HepG2 (cell line): ENCODE data around the gene PANK4. TPM values are rescaled to one million over a fixed set of nuclear protein-coding genes. Genes with fewer than 3 reads are reported as not detected.

Experiments
- ELF4 ChIP-seq: sonication (generic); formaldehyde crosslinking; IDR thresholded peaks from 2 replicates; pipeline ENCODE4 v1.5.0; 2020; ENCODE audit warnings: missing genetic modification reagents, mild to moderate bottlenecking, moderate library complexity, borderline replicate concordance
- HOXA3 ChIP-seq: sonication (generic); formaldehyde crosslinking; IDR thresholded peaks from 2 replicates; pipeline ENCODE4 v1.5.0; 2020; ENCODE audit warnings: missing genetic modification reagents
- IRX3 ChIP-seq: sonication (generic); formaldehyde crosslinking; IDR thresholded peaks from 2 replicates; pipeline ENCODE4 v1.8.1; 2023; ENCODE audit warnings: mild to moderate bottlenecking, low read depth, missing genetic modification reagents, borderline replicate concordance
- JUNB ChIP-seq: sonication (generic); formaldehyde crosslinking; IDR thresholded peaks from 2 replicates; pipeline ENCODE4 v1.8.0; 2022; ENCODE audit warnings: missing genetic modification reagents, mild to moderate bottlenecking, borderline replicate concordance
- KAT8 ChIP-seq: IDR thresholded peaks from 2 replicates; pipeline ENCODE4 v1.6.1; 2016; ENCODE audit warnings: missing genetic modification reagents, missing compliant biosample characterization
- KLF12 ChIP-seq: sonication (generic); formaldehyde crosslinking; IDR thresholded peaks from 2 replicates; pipeline ENCODE4 v1.4.0; 2020; ENCODE audit warnings: missing genetic modification reagents, borderline replicate concordance
- NFIC ChIP-seq: IDR thresholded peaks from 2 replicates; pipeline ENCODE4 v1.6.1; 2012; ENCODE audit warnings: mild to moderate bottlenecking, low read length, inconsistent platforms
- NR1H2 ChIP-seq: sonication (generic); formaldehyde crosslinking; IDR thresholded peaks from 2 replicates; pipeline ENCODE4 v1.8.1; 2022; ENCODE audit warnings: low read depth, missing genetic modification reagents, borderline replicate concordance
- NR2F1 ChIP-seq, 2 experiments: fragments of 450-650 bp in 1 of 2; formaldehyde crosslinking in 1 of 2; IDR thresholded peaks; 2 replicates each; pipeline versions ENCODE4 v1.5.0 to v1.6.1; 2016 to 2020; ENCODE audit warnings: mild to moderate bottlenecking in 1 of 2, missing compliant biosample characterization in 1 of 2, missing genetic modification reagents in 1 of 2, moderate library complexity in 1 of 2
- PITX1 ChIP-seq: sonication (generic); formaldehyde crosslinking; IDR thresholded peaks from 2 replicates; pipeline ENCODE4 v1.5.1; 2020; ENCODE audit warnings: mild to moderate bottlenecking, missing genetic modification reagents
- RXRA ChIP-seq: sonication (generic); formaldehyde crosslinking; IDR thresholded peaks from 2 replicates; pipeline ENCODE4 v1.5.1; 2020; ENCODE audit warnings: missing genetic modification reagents
- SKIL ChIP-seq: sonication (generic); formaldehyde crosslinking; IDR thresholded peaks from 2 replicates; pipeline ENCODE4 v1.8.0; 2022; ENCODE audit warnings: missing genetic modification reagents, mild to moderate bottlenecking, moderate library complexity, borderline replicate concordance
- TCF7L2 ChIP-seq: IDR thresholded peaks from 2 replicates; pipeline ENCODE4 v1.6.1; 2011; ENCODE audit warnings: mild to moderate bottlenecking, low read depth, low read length, moderate library complexity
- YEATS2 ChIP-seq: sonication (generic); formaldehyde crosslinking; IDR thresholded peaks from 2 replicates; pipeline ENCODE4 v1.4.0; 2020; ENCODE audit warnings: missing genetic modification reagents, borderline replicate concordance
- ZBTB3 ChIP-seq: sonication (generic); formaldehyde crosslinking; IDR thresholded peaks from 2 replicates; pipeline ENCODE4 v1.4.0; 2020; ENCODE audit warnings: low read depth, mild to moderate bottlenecking, moderate library complexity, missing genetic modification reagents, borderline replicate concordance
- ZBTB37 ChIP-seq: sonication (generic); formaldehyde crosslinking; IDR thresholded peaks from 2 replicates; pipeline ENCODE4 v1.4.0; 2020; ENCODE audit warnings: mild to moderate bottlenecking, missing genetic modification reagents
- ZFP41 ChIP-seq: sonication (generic); formaldehyde crosslinking; IDR thresholded peaks from 2 replicates; pipeline ENCODE4 v1.4.0; 2020; ENCODE audit warnings: mild to moderate bottlenecking, missing genetic modification reagents, borderline replicate concordance
- ZNF292 ChIP-seq: sonication (generic); formaldehyde crosslinking; IDR thresholded peaks from 2 replicates; pipeline ENCODE4 v1.8.1; 2022; ENCODE audit warnings: mild to moderate bottlenecking, low read depth, missing genetic modification reagents, borderline replicate concordance
- ZNF326 ChIP-seq: sonication (generic); formaldehyde crosslinking; IDR thresholded peaks from 2 replicates; pipeline ENCODE4 v1.4.0; 2020; ENCODE audit warnings: missing genetic modification reagents, borderline replicate concordance
- ZNF354B ChIP-seq: sonication (generic); formaldehyde crosslinking; IDR thresholded peaks from 2 replicates; pipeline ENCODE4 v1.8.0; 2022; ENCODE audit warnings: mild to moderate bottlenecking, missing genetic modification reagents
- ZNF510 ChIP-seq: sonication (generic); formaldehyde crosslinking; IDR thresholded peaks from 2 replicates; pipeline ENCODE4 v1.4.0; 2020; ENCODE audit warnings: low read depth, mild to moderate bottlenecking, missing genetic modification reagents
- ZNF513 ChIP-seq: sonication (generic); formaldehyde crosslinking; conservative IDR thresholded peaks from 2 replicates; pipeline ENCODE4 v1.5.0; 2020; ENCODE audit warnings: missing genetic modification reagents
- ZNF546 ChIP-seq: sonication (generic); formaldehyde crosslinking; conservative IDR thresholded peaks from 2 replicates; pipeline ENCODE4 v1.8.1; 2023; ENCODE audit warnings: mild to moderate bottlenecking, missing genetic modification reagents
- ZNF792 ChIP-seq: IDR thresholded peaks from 2 replicates; pipeline ENCODE4 v1.6.1; 2016
- ZNF839 ChIP-seq: sonication (generic); formaldehyde crosslinking; IDR thresholded peaks from 2 replicates; pipeline ENCODE4 v1.4.0; 2020; ENCODE audit warnings: missing genetic modification reagents, mild to moderate bottlenecking, borderline replicate concordance
- ZSCAN9 ChIP-seq: IDR thresholded peaks from 2 replicates; pipeline ENCODE4 v1.6.1; 2016; ENCODE audit warnings: borderline replicate concordance
- polyA plus RNA-seq, 8 experiments: library from polyadenylated mRNA; depleted of rRNA in 3 of 8; stranded (reverse) in 7 of 8; unstranded in 1 of 8; fragments of >200 nt; fragmentation: Illumina TruSeq in 4 of 8; extraction: Trizol in 4 of 8; gene quantifications; 2 replicates each; pipeline versions ENCODE4 v1.2.1 to v1.2.3, GENCODE V29; 2011 to 2016; ENCODE audit warnings: low read depth in 4 of 8, missing spikeins in 1 of 8, mixed read lengths in 1 of 8; ENCODE audit not compliant: insufficient read depth in 1 of 8
- total RNA-seq, 5 experiments: library from RNA; depleted of rRNA; stranded (reverse); fragments of >200 nt; fragmentation: Illumina TruSeq; extraction: Trizol; gene quantifications; 2 replicates each; pipeline ENCODE4 v1.2.3, GENCODE V29; 2016; ENCODE audit warnings: low read depth in 1 of 5

Gene PANK4
- total and polyA plus RNA-seq, 2 of the 13 experiments (the other 11 are each of a cell fraction or from before 2014, with no cell fraction given), result 17.4 to 19.3 TPM

GRCh38 chr1:2525920-2526823, at the start of gene PANK4 (continued):
- no peak for TF ChIP-seq ZNF839 (CRISPR knock-in tag)
- TF ChIP-seq ZFP41, result no peak
- TF ChIP-seq ZBTB37, result no peak
- TF ChIP-seq YEATS2 (CRISPR knock-in tag), result no peak
- no peak for TF ChIP-seq ZSCAN9 (CRISPR knock-in tag)
- no peak for TF ChIP-seq TCF7L2
- TF ChIP-seq KAT8 (CRISPR knock-in tag), result no peak; the same call in 1 of the 2 replicates
- TF ChIP-seq NR2F1 (CRISPR knock-in tag; IDR thresholded peaks at IDR 0.05), result no peak
- TF ChIP-seq RXRA (CRISPR knock-in tag), result no peak; the same call in 1 of the 2 replicates
- TF ChIP-seq IRX3 (CRISPR knock-in tag), result no peak
- no peak for TF ChIP-seq ZNF292 (CRISPR knock-in tag)
- no peak for TF ChIP-seq ZNF354B
- TF ChIP-seq ZNF513 (CRISPR knock-in tag), result peak; percentile 99; the same call in 1 of the 2 replicates
- no peak for TF ChIP-seq JUNB
- TF ChIP-seq KLF12 (CRISPR knock-in tag), result no peak
- no peak for TF ChIP-seq NR1H2 (CRISPR knock-in tag)
- peak; percentile 76 for TF ChIP-seq HOXA3 (CRISPR knock-in tag)
- no peak for TF ChIP-seq SKIL
- TF ChIP-seq ZBTB3 (CRISPR knock-in tag), result no peak
- no peak for TF ChIP-seq ZNF792 (CRISPR knock-in tag)
- 0 out of 2 replicates have a peak, but pooled peaks have one; percentile 54 for TF ChIP-seq ZNF546 (CRISPR knock-in tag)
- no peak for TF ChIP-seq NFIC
- no peak for TF ChIP-seq PITX1 (CRISPR knock-in tag)
- TF ChIP-seq ZNF510, result no peak
- TF ChIP-seq ELF4, result no peak
- TF ChIP-seq ZNF326 (CRISPR knock-in tag), result no peak
